ENCODE measurements around the gene CRAMP1.

The CRAMP1 gene

DNA sequence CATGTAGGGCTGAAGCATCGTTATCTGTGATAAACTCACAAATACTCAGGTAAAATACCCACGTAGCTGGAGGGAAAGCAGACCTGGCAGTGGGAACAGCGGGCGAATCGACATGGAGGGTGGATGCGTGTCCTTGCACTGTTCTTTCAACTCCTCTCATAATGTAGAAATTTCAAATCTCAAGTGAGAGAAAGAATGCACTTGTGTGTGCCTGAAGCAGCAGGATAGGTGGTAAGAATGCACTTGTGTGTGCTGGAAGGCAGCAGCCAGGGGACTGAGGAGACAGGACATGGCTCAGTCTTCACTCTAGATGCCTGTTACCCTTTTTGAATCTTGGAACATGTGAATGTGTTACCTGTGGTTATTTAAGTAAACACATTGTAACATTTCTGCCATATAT, 10.7 kb upstream of the CRAMP1 start:
- no peak for DNase-seq (ENCODE audit: low read depth)

DNA sequence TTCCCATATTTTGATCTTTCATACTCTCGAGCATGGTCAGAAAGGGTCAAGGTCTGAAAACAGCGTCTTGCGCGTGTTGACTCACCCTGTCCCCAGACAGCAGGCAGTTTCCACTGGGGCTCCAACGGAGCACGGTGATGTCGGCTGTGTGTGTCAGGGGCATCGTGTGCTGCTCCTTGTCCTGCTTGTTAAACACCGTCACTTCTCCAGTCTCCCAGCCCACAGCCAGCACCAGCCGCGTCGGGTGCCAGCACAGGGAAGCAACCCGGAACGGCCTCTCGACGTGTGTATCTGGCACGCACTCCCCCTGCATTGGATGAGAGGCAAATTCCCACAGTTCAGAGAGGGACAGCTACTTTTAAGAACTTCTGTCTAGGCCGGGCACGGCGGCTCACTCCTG, 9.9 kb upstream of the CRAMP1 start:
- DNase-seq (ENCODE audit: low read depth): no peak

DNA sequence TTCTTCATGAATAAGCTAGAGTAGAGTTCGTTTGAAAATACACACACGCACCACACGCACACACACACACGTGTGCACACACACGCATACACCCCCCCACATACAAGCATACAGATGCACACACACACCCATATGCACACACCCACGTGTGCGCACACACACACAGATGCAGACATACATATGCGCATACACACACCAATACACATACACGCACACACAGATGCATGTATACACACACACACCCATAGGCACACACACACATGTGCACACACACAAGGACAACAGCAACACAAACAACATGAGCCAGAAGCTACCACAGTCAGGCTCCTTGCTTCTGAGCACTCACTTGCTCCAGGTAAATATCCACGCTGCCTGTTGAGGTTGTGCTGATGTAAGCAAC, 5.4 kb upstream of the CRAMP1 start:
- no peak for DNase-seq (ENCODE audit: low read depth)

DNA sequence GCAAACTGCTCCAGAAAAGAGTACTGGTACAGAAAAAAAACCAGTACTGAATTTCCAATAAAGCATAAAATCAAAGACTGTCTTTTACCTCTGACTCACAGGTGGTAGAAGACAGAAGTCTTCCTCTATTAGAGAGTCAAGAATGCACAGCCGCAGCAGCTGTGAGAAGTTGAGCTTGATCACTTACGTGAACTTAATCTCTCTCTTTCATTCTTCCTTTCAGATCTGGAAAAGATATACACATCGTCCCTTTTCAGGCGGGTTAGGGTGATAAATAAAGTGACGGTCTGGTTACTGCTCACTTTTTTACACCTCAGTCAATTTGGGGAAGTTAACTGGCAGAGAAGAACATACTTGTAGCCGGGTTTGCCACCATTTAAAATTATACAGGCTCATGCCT, 4.2 kb upstream of the CRAMP1 start:
- no peak for DNase-seq (ENCODE audit: low read depth)

DNA sequence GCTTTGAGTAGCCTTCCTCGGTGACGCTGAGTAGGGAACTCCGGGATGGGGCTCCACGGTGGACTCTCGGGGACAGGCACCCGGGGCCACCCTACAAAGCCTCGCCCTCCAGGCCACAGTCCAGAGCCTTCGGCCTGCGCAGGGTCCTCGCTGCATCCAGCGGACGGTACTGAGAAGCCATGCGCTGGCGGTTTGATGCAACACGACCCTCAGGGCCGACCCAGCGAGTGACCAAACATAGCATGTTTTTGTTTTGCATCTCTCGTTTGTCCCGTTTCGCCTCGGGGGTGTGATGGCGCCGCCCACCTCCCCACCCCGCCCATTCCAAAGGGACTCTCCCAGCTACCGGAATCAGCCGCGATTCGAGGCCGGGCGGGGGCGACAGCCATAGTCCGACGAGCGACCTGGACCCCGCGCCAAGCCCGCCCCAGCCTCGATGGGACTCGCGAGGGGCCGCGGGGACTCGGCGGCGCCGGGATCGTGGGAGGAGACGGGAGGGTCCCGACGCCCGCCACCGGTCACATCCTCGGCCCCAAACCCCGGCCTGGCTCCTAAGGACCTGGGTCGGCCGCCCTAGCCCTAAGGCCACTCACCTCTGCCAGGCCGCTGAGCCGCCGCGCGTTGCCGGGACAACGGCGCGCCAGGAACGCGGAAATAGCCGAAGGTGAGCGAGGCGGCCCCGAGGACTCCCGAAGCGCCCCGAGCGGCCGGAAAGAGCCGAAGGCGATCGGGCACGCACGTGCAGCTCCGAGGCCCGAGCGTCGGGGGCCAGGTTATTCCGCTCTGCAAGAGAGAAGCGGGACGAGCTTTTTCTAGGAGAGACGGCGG, 1.9 kb upstream of the CRAMP1 start:
- peak; percentile 79 for DNase-seq (ENCODE audit: low read depth)

DNA sequence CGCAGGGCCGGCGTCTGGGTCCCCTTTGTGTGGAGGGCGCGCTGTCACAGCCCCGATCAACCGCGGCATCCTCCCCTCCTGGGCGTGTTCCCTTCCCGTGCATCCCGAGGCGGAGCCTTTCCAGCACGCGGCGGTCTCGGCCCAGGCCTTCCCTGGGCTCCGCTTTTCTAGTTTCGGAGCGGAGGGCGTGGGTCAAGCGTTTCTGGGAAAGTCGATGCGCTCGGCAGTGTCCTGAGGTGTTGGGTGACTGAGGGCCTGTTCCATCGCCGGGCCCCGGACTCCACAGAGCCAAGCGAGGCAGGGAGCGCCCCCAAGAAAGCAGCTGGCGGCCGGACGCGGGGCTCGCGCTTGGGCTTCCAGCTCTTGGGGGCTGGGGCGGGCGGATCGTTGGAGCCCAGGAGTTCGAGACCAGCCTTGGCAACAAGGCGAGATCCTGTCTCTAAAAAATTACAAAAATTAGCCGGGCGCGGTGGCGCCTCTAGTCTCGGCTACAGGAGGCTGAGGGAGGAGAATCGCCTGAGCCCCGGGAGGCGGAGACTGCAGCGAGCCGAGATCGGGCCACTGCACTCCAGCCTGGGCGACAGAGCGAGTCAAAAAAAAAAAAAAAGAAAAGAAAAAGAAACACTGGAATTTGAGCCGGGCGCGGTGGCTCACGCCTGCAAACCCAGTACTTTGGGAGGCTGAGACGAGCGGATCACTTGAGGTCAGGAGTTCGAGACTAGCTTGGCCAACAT, 1.1 kb upstream of the CRAMP1 start:
- no peak for DNase-seq (ENCODE audit: low read depth)

DNA sequence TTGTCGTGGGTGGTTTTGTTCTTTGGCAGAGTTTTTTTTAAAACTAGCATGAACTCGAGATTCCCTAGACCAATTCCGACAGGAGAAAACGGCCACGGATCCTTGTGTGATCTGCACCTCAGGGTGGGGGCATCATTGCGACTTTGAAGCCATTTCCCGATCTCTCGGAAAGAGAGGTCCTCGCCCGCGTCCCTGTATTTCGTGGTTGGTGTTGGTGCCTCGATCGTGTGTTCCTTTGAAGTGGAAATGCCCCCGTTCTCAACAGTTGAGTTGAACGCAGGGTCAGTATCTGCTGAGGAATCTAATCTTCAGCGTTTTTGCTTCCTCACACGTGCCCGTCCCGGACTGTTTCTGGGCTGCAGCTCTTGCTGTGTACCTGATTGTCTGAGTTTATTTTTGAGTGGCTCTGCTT, 1.1 kb downstream of the CRAMP1 start:
- DNase-seq (ENCODE audit: low read depth): no peak

DNA sequence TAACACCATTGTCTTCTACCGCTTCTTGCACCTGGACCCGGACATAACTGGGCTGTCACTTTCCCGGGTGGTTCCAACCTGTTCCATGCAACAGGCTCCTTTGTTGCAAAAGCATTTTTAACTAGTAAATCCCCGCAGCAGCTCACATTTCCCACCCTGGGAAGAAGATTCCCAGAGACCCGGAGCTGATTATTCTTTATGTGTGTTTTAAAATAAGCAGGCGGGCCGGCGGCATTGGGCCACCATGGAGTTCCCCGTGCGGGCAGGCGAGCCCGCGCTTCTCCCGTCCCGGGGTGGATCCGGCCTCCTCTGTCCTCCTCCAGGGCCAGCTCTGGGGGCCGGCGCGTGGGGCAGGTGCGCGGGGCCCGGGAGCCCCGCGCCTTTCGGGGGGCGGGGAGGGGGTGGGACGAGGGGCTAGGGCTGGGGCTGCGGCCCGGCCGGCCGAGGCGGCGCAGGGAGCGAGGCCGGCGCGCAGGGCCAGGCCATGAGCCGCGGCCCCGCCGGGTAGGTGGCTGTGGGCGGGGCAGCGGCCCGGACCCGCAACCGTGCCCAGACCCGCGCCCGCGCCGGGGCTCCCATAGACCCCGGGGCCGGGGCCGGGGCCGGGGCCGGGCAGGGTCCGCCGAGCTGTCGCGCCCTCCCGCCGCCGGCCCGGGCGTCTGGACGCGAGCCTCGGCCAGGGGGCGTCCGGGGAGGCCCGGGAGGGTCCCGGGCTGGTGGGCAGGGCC, 1.7 kb downstream of the CRAMP1 start:
- no peak for DNase-seq (ENCODE audit: low read depth)

DNA sequence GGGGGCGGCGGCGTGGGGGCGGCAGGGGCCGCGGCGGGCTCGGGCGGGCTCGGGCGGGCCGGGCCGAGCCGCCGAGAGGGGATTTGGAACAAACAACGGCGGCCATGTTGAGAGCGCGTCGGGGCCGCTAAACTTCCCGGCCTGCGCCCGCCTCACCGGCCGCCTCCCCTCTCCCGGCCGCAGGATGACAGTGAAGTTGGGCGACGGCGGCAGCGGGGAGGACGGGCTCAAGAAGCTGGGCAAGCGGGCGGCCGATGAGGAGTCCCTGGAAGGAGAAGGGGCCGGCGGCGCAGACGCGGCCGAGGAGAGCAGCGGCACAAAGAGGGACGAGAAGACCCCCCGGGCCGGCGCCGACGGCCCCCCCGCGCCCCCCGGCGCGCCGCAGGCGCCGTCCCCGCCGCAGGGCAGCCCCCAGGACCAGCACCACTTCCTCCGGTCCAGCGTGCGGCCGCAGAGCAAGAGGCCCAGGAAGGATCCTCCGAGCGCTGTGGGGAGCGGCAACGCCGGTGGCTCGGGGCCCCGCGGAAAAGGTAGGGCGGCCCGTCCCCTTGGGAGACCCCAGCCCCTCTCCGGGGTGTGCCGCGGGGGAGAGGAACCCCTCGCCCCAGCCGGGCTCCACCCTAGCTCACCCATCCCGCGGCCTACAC, 2.4 kb downstream of the CRAMP1 start:
- DNase-seq (ENCODE audit: low read depth): no peak

DNA sequence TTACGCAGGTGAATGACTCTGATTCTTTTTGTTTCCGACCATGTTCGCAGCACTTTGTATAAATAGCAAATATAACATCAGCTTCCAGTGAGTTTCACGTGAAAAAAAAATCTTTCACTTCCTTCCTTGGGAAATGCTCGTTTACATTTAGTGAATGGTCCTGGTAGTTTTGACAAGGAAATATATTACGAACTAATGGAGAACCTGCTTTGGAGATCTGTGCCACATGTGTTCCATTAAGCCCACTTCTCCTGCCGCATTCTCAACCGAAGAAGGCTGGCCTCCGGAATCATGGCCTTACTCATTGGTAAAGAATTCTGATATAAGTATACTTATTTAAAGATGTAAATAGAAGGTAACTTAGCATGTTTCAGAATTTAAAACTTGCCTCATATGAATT, 3.6 kb downstream of the CRAMP1 start:
- DNase-seq (ENCODE audit: low read depth): no peak

DNA sequence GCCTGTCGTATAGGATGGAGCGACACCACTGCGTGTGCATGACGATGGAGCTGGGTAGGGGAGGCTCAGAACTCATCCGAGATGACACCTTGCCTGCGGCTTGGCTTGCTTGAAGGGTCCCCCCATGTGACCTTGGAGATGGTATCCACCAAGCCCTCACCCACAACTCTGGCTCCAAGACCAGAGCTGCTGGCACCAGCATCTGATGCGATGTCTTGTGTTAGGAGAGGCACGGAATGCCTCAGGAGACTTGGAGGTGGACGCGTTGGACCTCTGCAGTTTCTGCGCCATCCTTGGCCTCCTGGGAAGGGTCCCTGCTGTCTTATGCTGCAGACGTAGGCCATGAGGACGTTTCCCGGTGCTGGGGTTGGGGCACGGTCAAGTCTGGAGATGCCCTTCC, 7.8 kb downstream of the CRAMP1 start:
- DNase-seq (ENCODE audit: low read depth): no peak

DNA sequence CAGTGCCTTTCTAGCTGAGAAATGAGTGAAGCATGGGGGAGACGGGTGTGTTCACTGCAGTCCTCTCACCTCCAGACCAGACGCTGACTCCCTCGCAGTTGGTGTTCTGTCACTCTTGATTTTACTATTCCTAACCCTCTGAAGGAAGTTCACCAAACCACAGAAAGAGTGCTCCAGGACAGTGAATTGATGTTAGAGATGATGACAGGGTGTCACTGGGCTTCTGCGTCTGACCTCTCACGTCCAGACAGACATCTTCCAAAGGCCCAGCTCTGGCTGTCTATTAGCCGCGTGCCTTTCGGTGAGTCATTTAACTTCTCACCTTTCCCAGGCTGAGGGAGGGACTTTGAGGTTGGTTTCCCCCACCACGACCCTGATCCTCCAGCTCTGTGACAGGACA, 8.2 kb downstream of the CRAMP1 start:
- no peak for DNase-seq (ENCODE audit: low read depth)

DNA sequence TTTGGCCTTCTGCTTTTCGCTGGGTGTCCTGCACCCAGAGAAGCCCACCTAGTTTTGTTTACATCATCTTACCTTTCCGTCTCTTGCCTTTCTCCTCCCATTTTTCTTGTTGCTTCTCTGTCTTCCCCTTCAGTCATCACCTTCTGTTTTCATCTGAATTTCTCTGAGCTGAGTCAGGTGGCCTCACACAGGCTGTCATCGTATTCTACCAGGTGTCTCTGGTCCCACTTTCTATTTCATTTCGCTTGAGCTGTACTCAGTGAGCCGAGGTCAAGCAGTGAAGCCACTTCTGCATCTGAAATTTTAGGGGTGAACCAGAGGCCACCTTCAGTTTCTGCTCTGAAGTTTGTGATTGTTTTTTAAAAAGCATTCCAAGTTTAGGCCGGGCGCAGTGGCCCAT, 9.7 kb downstream of the CRAMP1 start:
- no peak for DNase-seq (ENCODE audit: low read depth)

DNA sequence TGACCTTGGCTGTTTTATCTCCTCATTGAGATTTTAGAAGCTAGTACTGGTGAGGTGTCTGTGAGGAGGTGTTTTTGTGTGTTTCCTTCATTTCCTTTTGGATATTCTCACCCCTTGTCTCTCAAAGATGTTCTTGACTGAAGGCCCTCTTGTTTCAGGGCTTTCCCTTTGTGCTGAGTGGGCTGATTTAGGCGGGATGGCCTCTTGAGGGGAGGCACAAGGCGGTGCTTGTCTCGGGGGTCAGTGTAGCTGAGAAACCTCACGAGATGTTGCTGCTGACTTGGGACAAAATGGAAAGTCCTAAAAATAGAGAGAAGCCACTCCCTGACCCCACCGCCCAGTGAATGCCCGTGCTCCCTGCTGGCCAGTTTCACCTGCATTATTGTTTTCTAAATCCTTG, 14.2 kb downstream of the CRAMP1 start:
- no peak for DNase-seq (ENCODE audit: low read depth)

DNA sequence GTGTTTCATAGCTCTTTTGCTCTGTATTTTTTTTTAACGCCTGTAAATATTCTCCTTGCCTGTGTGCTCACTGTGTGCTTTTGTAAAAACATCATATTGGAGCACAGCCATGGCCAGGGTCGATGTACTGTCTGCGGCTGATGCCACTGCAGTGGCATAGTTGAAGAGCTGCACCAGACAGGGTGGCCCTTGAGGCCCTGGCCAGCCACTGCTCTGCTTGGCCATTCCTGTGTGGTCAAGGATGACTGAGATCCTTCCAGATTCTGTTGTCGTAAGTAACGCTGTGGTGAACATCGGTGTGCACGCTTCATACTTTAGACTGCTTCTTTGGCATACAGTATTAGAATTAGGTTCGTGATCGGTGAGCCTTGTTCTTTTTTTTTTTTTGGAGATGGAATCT, 14.6 kb downstream of the CRAMP1 start:
- no peak for DNase-seq (ENCODE audit: low read depth)

DNA sequence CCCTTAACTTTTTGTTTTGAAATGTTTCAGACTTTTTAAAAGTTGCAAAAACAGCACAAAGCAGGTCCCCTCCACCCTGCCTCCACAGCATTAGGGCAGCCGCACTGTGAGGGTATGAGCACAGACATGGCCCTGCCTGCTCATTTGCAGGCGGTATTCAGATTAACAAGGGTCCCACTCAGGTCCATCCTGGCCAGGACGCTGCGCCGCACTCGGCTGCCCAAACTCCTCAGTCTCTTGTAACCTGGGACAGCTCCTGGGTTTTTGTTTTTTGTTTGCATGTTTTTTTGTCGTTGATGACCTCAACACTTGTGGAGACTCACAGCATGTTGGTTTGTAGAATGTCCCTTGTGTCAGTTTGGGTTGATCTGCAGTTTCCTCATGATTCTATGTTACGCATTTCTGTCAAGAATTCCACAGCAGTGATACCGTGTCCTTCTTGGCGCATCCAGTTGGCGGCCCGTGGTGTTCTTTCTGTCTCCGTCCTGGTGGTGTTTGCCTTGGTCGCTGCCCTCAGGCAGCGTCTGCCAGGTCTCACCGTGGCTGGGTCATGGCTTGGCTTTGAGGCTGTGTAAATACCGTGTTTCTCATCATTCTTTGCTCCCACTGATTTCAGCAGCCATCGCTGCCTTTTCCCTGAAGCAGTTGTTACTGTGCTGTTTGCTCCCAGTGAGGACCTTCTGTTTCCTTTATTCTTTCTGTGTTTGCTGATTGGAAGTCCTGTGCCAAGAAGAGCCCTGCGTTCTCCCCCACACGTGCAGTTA, 18.5 kb downstream of the CRAMP1 start:
- DNase-seq (ENCODE audit: low read depth): no peak

DNA sequence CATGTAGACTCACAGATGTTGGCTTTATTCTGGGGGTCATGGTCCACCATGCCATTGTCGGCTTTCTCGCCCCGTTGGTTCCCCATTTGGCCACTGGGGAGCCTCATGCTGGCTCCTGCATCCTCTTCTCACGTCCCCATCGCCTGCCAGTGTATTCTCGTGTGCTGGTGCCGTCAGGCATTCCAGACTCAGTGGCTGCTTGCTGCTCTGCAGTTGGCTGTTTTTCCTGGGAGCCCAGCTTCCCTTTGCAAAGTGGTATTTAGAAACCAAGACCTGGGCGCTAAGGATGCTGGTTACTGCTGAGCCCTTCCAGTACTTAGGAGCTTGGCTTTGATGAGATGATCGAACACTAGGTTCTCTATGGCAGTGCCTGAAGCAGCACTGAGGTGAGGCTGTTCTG, 19.1 kb downstream of the CRAMP1 start:
- DNase-seq (ENCODE audit: low read depth): no peak

DNA sequence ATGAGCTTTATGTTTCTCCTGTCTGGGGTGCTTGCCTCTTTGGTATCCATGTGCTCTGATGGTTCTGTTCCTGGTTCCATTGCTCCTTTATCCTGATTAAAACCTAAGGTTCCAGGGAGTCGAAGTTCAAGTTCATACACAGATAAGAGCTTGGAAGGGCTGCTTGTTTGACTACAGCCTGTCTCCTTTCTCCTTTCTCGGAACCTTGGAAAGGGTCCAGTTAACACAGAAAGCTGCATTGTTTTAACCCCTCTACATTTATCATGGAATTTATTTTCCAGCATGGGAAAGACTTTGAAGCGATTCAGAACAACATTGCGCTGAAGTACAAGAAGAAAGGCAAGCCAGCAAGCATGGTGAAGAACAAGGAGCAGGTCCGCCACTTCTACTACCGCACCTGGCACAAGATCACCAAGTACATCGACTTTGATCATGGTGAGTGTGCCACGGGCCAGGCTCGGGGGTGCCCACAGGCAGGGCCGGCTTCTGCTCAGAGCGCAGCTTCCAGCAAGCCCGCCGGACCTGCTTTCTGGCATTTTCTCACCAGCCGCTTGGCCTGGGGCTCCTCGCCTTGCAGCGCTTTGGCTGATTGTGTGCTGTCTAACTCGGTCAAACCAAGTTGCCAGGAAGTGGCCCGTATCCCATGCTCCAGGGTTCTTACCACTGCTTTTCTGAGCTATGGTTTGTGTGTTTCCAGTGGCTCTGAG, 19.9 kb downstream of the CRAMP1 start:
- no peak for DNase-seq (ENCODE audit: low read depth)

DNA sequence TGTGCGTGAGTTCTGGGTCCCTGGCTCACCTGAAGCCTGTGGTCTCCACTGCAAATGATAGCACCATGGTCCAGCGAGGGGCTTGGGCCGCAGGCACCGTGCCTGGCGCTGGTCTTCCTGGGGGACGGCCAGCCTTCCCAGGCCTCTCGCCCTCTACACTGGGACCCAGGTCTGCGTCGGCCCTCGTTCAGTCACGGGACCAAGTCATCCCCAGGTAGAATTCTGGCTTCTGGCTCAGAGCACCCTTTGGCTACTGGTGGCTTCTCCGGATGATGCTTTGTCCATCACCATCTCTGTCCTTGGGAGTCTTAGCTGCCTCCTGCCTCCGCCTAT, 20.4 kb downstream of the CRAMP1 start:
- DNase-seq (ENCODE audit: low read depth): no peak

DNA sequence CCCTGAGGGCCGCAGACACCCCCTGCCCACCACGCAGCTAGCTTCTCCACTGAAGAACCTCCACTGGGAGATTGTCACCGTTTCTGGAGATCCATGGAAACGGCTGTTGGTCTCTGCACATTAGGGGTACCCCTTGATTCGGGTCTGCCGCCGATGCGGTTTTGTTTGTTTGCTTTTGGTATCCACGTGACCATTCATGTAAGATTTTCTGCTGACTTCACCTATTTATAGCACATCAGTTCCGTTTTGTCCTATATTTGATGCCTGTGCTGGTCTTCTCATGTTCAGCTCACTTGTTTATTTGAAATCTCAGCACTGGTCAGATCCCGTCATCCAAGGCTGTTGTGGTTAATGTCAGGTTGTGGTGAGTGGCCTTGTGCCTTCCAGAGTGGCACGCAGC, 21.1 kb downstream of the CRAMP1 start:
- no peak for DNase-seq (ENCODE audit: low read depth)

DNA sequence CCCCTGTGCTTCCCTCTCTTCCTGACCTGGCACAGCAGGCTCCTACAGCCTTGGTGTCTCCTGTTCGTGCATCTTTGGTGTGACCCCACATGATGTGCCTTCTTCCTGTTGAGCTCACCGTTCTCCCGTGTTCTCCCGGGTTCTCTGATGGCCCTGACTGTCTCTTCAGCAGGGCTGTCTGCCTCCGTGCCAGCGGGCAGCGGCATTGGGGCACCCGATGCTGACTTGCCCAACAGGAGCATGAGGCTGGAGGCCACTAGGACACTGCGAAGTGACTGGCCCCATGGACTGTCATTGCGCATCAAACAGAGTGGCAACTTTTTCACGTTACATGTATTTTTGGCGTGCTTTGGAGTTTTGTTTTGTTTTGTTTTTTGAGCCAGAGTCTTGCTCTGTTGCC, 22.4 kb downstream of the CRAMP1 start:
- DNase-seq (ENCODE audit: low read depth): no peak
